RPMI7951 (cell line): ENCODE results near the gene KAZN. TPM values are rescaled to one million over a fixed set of nuclear protein-coding genes. Genes with fewer than 3 reads are reported as not detected.
"Not testable (repeated sequence)": the region's sequence is repeated elsewhere in the genome, so short reads cannot be mapped to it uniquely, and the experiment has no call there.

Experiments used
- DNase-seq: peaks from one replicate; pipeline ENCODE4 v3.0.0-alpha.2; 2012; ENCODE audit warnings: low read depth
- total RNA-seq: library from RNA; depleted of rRNA; stranded (reverse); fragments of >200 nt; shearing (Covaris generic); gene quantifications from 2 replicates; pipeline ENCODE4 v1.2.3, GENCODE V29; 2014; rRNA removed

KAZN gene
- total RNA-seq = 0.24 and 0.49 TPM in 2 replicates

GRCh38 chr1:14598498-14599182 lies at the start of gene KAZN:
KAZN (plus strand) TSS chr1:14598685.
- no peak for DNase-seq

- no peak for DNase-seq
These were observed 48.4 kb upstream of the KAZN start for GRCh38 chr1:14549897-14550620.

- DNase-seq = no peak
These were observed 47.1 kb upstream of the KAZN start for GRCh38 chr1:14551386-14551785.

- no peak for DNase-seq
These were observed 46.1 kb upstream of the KAZN start for GRCh38 chr1:14552246-14552965.

- no peak for DNase-seq
These were observed 44.8 kb upstream of the KAZN start for GRCh38 chr1:14553711-14554110.

GRCh38 chr1:14555091-14555490 lies 43.4 kb upstream of the KAZN start:
- no peak for DNase-seq

GRCh38 chr1:14561014-14561693 lies 37.3 kb upstream of the KAZN start:
- DNase-seq = peak; percentile 7

- DNase-seq = no peak
These were observed 33.4 kb upstream of the KAZN start for GRCh38 chr1:14565090-14565489.

GRCh38 chr1:14567056-14567455 lies 31.4 kb upstream of the KAZN start:
- peak; percentile 8 for DNase-seq

GRCh38 chr1:14567903-14568302 lies 30.6 kb upstream of the KAZN start:
- no peak for DNase-seq

- DNase-seq = no peak
These were observed 29.6 kb upstream of the KAZN start for GRCh38 chr1:14568716-14569355.

- no peak for DNase-seq
These were observed 28.0 kb upstream of the KAZN start for GRCh38 chr1:14570514-14570913.

- DNase-seq = no peak
These were observed 26.4 kb upstream of the KAZN start for GRCh38 chr1:14571810-14572767.

GRCh38 chr1:14572861-14573260 lies 25.6 kb upstream of the KAZN start:
- no peak for DNase-seq

- DNase-seq = no peak
These were observed 22.3 kb upstream of the KAZN start for GRCh38 chr1:14576155-14576554.

GRCh38 chr1:14577261-14577660 lies 21.2 kb upstream of the KAZN start:
- DNase-seq = no peak

- no peak for DNase-seq
These were observed 20.3 kb upstream of the KAZN start for GRCh38 chr1:14578156-14578555.

GRCh38 chr1:14580295-14580694 lies 18.2 kb upstream of the KAZN start:
- not testable (repeated sequence) for DNase-seq

GRCh38 chr1:14580986-14581385 lies 17.5 kb upstream of the KAZN start:
- DNase-seq = no peak

GRCh38 chr1:14583788-14584187 lies 14.7 kb upstream of the KAZN start:
- no peak for DNase-seq
